GM18858 (cell line): ENCODE measurements around the gene LGALS1.

ENCODE experiments used
- ATAC-seq: cut with Tn5 transposase; IDR thresholded peaks from one replicate; pipeline ENCODE4 v1.9.1; 2021; ENCODE audit not compliant: unreplicated experiment

LGALS1 gene

GRCh38 chr22:37674951-37675929 is at the start of gene LGALS1:
LGALS1 (plus strand) TSS chr22:37675636; CDS start chr22:37675703, 67 bp downstream.
- no peak for ATAC-seq

- no peak for ATAC-seq
Measured at GRCh38 chr22:37625737-37626136, 49.7 kb upstream of the LGALS1 start.

- ATAC-seq = no peak
Measured at GRCh38 chr22:37626144-37626543, 49.3 kb upstream of the LGALS1 start.

GRCh38 chr22:37626556-37627075 is 48.8 kb upstream of the LGALS1 start:
- ATAC-seq = no peak

GRCh38 chr22:37627121-37627520 is 48.3 kb upstream of the LGALS1 start:
- ATAC-seq = no peak

- ATAC-seq = no peak
Measured at GRCh38 chr22:37627545-37627944, 47.9 kb upstream of the LGALS1 start.

- no peak for ATAC-seq
Measured at GRCh38 chr22:37628830-37629229, 46.6 kb upstream of the LGALS1 start.

- ATAC-seq = no peak
Measured at GRCh38 chr22:37629928-37630327, 45.5 kb upstream of the LGALS1 start.

- no peak for ATAC-seq
Measured at GRCh38 chr22:37630839-37631435, 44.5 kb upstream of the LGALS1 start.

- ATAC-seq = no peak
Measured at GRCh38 chr22:37631448-37632173, 43.8 kb upstream of the LGALS1 start.

- ATAC-seq = peak; percentile 12
Measured at GRCh38 chr22:37632174-37633088, 43.0 kb upstream of the LGALS1 start.

GRCh38 chr22:37633089-37633624 is 42.3 kb upstream of the LGALS1 start:
- peak; percentile 46 for ATAC-seq

GRCh38 chr22:37633625-37634416 is 41.6 kb upstream of the LGALS1 start:
- ATAC-seq = peak; percentile 42

- ATAC-seq = no peak
Measured at GRCh38 chr22:37634417-37634924, 41.0 kb upstream of the LGALS1 start.

- no peak for ATAC-seq
Measured at GRCh38 chr22:37635157-37635556, 40.3 kb upstream of the LGALS1 start.

GRCh38 chr22:37636186-37636948 is 39.1 kb upstream of the LGALS1 start:
- no peak for ATAC-seq

GRCh38 chr22:37636949-37637273 is 38.5 kb upstream of the LGALS1 start:
- ATAC-seq = no peak

- no peak for ATAC-seq
Measured at GRCh38 chr22:37638391-37639069, 36.9 kb upstream of the LGALS1 start.
